Stimulated activated CD8-positive, alpha-beta memory T cell treated with anti-CD3 and anti-CD28 coated beads, Interleukin-7, amount 100 ng/mL, for 24 hours (primary cell): ENCODE data around the gene TPCN1.

Source experiments
- DNase-seq: peaks from one replicate; pipeline ENCODE4 v3.0.0-alpha.2; 2020; ENCODE audit warnings: low read depth

The TPCN1 gene

GRCh38 chr12:113260636-113261300 lies 39.5 kb downstream of the TPCN1 start:
- no peak for DNase-seq

GRCh38 chr12:113261847-113262470 lies 40.7 kb downstream of the TPCN1 start:
- no peak for DNase-seq

GRCh38 chr12:113262710-113263109 lies 41.4 kb downstream of the TPCN1 start:
- no peak for DNase-seq

GRCh38 chr12:113263431-113263963 lies 42.2 kb downstream of the TPCN1 start:
- no peak for DNase-seq

- no peak for DNase-seq
Observed at GRCh38 chr12:113266106-113266895, 45.0 kb downstream of the TPCN1 start.

DNA sequence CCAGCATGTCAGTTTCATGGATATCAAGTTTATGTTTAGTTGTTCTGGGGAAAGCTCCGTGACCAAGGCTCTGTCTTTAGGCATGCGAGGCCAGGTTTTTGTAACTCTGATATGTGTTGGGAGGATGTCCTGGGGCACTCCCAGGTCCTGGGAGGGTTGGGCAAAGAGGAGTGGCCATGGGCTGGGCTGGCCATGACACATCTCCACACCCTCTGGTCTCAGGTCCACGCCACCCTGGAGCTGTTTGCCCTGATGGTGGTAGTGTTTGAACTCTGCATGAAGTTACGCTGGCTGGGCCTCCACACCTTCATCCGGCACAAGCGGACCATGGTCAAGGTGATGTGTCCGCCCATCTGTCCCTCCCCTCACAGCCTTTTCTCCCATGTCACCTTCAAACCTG lies 46.4 kb downstream of the TPCN1 start:
- DNase-seq, result no peak

GRCh38 chr12:113268136-113268535 lies 46.9 kb downstream of the TPCN1 start:
- no peak for DNase-seq

GRCh38 chr12:113268621-113269020 lies 47.4 kb downstream of the TPCN1 start:
- no peak for DNase-seq

- no peak for DNase-seq
Observed at GRCh38 chr12:113269257-113269943, 48.1 kb downstream of the TPCN1 start.

- no peak for DNase-seq
Observed at GRCh38 chr12:113270709-113271009, 49.4 kb downstream of the TPCN1 start.

DNA sequence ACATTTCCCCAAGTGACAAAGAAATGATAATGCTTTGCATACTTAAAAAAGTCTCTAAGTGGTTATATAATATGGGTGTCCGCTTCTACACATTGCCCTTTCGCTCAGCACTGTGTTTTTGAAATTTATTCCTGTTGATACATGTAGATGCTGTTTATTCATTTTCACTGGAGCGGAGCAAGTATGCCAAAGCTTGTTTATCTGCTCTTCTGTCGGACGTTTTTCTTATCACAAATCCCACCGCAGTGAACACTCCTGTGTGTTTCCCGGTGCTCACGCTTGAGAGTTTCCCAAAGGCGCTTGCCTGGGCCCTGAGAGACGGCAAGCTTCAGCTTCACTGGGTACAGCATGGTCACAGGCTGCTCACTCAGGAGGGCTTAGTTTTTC lies 50.2 kb downstream of the TPCN1 start:
- no peak for DNase-seq

- no peak for DNase-seq
Observed at GRCh38 chr12:113271853-113272561, 50.7 kb downstream of the TPCN1 start.

- DNase-seq, result no peak
Observed at GRCh38 chr12:113273053-113273725, 51.9 kb downstream of the TPCN1 start.

- no peak for DNase-seq
Observed at GRCh38 chr12:113274848-113275247, 53.6 kb downstream of the TPCN1 start.

- DNase-seq, result no peak
Observed at GRCh38 chr12:113276306-113276705, 55.0 kb downstream of the TPCN1 start.

- no peak for DNase-seq
Observed at GRCh38 chr12:113276946-113277500, 55.8 kb downstream of the TPCN1 start.

DNA sequence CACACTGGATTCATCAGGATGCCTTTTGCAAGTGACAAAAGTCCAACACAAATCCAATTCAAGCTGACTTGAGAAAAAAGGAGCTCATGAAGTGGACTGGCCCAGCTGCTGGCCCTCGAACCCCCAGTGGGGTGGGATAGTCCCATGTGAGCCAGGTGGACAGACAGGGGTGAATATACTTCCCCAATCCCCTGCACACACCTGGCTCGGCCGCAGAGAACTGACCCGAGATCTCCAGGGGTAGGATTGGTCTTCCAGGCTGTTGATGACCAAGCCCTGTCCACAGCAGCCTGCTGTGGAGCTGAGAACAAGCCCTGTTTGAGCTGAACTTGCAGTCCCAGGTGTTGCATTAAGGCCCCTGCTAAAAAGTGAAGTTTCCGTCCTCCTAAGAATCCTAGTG lies 56.2 kb downstream of the TPCN1 start:
- no peak for DNase-seq

- DNase-seq, result no peak
Observed at GRCh38 chr12:113278141-113278540, 56.9 kb downstream of the TPCN1 start.

DNA sequence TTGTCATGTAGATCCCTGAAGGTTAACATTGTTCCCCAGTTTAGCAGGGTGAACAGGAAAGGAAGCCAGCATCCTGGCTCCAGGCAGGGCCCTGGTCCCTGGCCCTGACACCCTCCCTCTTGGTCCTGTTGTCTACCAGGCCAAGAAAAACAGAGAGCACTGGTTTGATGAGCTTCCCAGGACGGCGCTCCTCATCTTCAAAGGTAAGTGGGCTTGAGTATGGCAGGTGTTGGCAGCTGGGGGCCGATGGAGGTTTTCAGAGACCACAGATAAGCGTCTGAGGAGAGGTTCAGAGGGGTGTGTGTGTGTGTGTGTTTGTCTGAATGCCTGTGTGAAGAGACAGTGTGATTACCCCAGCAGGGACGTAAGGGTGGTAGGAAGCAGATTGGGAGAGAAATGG lies 57.4 kb downstream of the TPCN1 start:
- DNase-seq, result no peak

- no peak for DNase-seq
Observed at GRCh38 chr12:113284751-113285150, 63.5 kb downstream of the TPCN1 start.
